CD4-positive, alpha-beta T cell treated with Interleukin-15 for 4 hours (primary cell): Measurements from ENCODE around the gene DCTN3.

Source experiments
- DNase-seq: peaks from one replicate; pipeline ENCODE4 v3.0.0-alpha.2; 2020; ENCODE audit warnings: low spot score

The DCTN3 gene

DNA sequence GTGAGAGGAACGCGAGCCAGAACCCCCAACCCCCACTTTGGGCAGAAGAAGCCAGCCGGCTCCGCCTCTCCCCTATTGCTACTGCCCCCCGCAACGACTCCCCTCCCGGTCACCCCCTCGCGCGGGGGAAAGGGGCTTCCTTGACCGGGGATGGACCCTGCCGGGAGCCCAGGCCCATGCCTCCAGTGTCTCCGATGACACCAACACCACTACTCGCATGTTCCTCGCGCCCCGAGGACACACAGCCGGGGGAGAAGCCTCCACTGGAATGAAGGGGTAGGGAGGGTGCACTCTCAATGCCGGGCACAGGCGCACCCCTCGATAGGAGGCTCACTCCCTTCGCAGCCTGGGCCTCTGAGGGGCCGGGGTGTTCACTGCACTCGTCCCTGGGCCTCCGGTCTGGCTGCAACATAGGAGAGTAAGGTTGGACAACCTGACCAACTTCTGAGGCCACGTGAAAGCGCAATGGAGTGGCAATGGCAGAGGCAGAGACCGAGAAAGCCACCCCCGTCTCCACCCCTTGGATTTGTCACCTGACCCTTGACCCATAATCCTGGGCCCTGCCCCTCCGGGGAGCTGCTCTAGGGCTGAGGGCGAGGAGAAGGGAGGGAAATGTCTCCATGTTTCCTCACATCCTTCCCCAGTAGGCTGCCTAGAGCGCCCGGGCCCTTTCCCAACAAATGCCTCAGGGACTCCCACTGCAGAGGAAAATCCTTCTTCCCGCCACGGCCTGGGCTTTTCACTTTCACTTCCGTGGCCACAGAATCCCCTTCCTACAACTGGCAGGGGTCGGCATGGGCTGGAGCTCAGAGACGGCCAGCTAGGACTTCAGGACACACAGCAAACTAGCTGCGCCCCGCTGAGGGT is 29.7 kb downstream of the DCTN3 start:
- no peak for DNase-seq

DNA sequence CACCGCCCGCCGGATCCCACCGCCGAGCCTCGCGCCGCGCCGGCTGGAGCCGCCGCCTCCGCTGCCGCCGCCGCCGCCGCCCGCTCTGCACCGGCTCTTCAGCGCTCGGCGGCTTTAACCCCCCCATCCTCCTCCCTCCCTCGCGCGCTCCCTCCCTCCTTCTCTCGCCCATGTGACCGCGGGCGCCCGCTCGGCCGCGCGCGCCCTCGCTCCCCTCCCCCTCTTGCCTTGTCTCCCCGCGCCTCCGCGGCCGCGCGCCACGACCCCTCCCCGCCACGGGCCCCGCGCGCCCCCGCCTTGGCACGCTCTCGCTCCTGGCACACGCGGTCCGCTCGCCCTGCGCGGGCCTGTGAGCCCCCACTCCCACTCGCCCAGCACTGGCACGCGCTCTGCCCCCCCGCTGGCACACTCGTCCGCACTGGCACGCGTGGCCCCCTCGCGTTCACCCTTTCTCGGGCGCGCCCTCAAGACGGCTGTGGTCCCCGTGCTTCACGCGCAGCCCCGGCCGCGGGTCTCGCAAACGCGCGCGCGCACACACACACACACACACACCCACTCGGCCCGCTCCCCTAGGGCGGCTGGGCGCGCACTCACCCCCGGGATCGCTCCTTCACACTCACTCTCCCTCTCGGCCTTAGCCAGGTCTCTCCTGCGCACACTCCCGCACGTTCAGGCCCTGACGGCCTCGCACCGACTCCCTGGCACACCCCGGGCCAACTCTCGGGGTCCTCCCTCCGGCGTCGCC is 30.5 kb downstream of the DCTN3 start, which contains the start of gene CNTFR:
TSS of gene CNTFR (minus strand) at position 89 of the 745 bp plus-strand sequence. CDS start 20,743 bp downstream, outside the sequence.
- no peak for DNase-seq

DNA sequence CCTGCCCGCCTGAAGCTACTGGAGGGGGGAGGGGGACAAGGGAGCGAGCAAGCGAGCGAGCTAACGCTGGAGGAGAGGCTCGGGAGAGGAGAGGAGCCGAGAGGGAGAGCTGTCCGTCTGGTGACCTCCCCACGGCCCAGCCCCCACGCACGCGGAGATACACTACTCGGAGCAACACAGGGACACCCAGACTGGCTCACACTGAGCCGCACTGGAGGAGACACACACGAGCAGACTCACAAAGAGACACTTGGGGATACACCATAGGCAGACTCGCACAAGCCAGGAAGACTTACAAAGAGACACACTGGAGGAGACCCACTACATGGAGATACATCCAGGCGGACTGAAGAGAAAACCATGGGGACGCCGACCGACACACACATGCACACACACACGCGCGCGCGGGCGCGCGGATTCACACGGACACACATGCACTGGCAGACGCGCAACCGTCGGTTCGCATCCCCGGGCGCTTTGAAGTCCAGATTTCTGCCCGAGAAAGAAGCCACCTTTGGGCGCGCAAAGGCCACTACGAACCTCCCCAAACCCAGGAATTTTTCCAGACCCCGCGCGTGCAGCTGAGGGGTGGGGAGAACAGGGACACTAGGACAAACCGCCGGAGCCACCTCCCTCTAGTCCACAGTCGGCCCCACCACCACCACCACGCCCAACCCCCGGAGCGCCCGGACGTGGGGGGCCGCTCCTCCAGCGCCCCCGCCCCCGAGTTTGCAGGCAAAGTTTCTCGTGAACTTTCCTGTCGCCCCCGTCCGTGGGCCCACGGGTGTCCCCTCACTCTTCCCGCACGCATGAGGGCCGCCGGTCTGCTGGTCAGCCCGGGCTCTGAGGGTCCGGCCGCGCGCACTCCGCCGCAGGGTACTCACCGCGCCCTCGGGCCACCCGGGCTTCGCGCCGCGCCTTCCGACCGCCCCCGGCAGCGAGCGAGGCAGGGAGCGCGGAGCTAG is 31.3 kb downstream of the DCTN3 start:
- no peak for DNase-seq

DNA sequence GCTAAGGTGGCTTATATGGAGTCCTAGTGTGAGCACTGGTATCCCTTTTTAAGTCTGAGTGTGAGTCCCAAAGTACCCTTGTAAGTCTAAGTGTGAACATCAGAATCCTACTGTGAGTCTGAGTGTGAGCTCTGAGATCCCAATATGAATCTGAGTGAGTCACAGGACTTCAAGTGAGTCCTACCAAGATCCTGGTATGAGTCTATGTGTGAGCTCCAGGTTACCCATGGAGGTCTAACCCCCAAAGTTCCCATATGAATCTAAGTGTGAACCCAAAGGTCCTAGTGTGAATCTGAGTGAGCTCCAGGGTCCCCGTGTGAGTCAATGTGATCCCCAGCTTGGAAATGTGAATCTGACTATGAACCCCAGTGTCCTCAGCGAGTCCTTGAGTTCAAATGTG is 33.0 kb downstream of the DCTN3 start:
- DNase-seq: no peak

DNA sequence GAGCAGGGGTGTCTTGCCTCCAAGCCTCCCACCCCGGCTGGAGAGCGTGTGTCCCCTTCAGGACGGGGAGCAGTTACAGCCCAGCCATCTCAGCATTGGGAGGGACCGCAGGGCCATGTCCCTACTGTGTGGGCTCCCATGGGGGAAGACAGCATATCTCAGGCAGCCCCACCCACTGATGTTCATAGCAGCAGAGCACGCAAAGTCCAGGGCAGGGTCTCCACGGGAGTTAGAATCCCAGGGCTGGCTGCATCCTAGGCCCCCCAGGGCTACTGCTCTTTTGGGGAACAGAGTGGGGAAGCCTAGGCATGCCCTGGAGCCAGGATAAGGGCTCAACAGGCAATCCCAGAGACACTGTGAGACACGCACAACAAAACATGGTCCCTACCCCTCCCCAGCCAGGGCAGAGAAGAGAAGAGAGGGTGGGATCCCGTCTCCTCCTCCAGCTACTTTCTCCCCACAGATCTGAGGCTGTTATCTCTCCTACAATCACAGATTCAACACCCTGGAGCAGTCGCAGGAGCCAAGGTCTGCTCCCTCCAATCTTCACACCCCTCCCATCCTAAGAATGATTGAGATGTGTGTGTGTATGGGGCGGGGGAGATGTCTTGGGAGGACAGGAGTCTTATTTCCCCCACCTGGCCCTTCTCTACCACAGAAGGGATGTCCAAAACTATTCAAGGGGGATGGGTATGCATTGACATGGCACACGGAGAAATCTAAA is 34.2 kb downstream of the DCTN3 start:
- DNase-seq: no peak

DNA sequence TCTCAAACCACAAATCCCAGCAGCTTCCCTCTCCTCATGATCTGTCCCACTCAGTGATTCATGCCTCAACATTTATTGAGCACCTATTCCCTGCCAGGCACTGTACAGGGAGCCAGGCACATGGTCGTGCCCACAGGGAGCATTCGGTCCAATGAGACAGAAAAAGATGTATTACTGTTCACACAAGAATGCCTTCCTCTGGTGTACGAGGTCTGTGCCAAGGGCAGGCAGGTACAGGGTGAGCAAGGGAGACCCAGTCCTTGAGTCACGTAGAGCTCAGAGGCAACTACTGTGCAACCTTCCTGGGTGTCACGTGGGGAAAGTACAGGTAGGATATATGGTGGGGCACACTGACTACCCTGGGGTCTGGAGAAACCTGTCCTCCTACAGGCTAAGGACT is 35.3 kb downstream of the DCTN3 start:
- no peak for DNase-seq

DNA sequence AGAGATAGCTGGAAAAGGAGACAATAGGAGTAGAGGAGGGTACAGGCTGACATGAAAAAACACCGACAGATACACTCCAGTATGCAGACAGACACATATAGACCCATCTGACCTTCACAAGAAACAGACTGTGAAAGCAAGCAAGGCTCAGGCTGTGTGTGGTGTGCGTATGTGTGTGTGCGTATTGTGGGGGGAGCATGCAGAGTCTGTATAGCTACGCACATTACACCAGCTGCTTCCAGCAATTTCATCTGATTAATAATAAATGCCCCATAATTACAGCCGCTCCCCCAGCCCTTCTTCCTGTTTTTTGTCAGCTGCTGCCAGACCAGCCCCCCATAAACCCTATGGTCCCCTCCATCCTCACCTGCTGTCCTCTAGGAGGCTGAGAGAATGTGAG is 37.5 kb downstream of the DCTN3 start:
- DNase-seq: no peak

DNA sequence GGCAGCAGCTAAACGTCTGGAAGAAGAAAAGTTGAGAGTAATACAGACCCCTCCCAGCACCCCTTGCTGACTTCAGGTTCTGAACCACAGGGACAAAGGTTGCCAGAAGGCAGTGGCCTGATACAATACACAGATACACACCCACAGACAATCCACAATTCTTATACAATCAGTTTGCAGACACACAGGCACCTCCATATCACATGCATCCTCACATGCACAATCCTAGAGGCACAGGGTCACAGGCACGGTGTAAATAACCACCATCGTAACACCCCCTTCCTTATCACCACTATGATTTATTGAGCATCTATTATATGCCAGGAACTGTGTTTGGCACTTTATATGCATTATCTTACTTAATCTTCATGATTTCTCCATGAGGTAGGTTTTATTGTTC is 39.0 kb downstream of the DCTN3 start:
- DNase-seq: no peak

DNA sequence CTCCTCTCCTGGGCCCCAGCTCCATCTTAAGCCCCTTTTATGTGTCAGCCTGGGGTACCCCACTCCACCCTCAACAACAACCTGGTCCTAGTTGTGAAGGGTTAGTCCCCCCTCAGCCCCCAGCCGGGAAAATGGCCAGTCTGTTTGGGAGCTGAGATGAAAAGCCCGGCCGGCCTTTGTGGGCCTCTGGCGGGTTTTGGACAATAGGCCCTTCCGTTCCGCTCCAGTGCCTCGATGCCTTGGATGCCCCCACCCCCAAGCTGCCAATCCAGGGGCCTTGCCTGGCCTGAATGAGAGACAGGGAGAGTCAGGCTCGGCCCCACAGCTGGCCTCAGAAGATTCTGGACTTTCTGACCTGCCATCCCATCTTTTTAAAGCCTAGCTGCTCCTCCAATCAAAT is 39.9 kb downstream of the DCTN3 start:
- DNase-seq: no peak

DNA sequence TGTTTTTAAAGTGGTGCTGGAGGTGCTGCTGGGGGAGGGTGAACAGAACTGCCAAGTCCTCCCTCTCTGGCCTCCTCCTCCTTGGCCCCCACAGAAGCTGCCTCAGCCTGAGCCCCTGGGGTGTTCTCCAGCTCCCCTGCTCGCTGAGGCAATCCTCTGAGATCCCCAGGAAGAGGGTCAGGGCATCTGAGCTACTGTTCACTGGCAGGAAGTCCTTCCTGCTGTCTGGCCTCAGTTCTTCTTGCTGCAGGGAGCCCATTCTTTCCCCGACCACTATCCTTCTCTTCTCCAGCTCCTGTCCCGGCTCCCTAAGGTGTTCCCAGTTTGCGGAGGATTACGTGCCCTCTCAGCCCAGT is 40.5 kb downstream of the DCTN3 start:
- no peak for DNase-seq

DNA sequence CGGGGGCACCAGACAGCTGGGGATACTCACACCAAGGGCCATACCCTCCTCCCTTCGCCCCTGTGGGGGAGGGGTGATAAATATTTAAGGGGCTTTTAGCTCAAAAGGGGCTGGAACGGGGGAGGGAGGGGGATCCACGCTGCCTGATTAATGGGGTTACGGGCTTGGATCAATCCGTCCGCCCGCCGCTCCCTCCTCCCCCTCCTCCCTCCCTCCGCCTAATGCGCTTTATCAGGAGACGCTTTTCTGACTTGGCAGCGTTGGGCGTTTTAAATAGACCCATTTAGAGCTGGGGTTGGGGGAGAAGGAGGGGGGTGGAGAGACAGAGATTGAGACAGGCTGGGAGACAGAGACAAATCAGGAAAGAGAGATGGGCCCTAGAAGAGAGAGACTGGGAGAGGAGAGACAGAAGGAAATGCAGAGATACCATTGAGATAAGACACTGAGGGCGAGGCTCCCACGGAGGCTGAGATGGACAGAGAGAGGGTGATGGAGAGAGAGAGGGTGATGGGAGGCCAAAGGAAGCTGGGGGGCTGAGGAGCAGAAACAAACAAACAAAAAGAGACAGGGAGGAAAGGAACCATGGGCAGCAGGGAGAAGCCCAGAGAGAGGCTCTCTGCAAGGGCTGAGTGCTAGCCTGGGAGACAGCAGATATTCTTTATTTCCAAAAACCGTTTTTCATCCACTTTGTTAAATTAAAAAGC is 41.0 kb downstream of the DCTN3 start:
- no peak for DNase-seq

DNA sequence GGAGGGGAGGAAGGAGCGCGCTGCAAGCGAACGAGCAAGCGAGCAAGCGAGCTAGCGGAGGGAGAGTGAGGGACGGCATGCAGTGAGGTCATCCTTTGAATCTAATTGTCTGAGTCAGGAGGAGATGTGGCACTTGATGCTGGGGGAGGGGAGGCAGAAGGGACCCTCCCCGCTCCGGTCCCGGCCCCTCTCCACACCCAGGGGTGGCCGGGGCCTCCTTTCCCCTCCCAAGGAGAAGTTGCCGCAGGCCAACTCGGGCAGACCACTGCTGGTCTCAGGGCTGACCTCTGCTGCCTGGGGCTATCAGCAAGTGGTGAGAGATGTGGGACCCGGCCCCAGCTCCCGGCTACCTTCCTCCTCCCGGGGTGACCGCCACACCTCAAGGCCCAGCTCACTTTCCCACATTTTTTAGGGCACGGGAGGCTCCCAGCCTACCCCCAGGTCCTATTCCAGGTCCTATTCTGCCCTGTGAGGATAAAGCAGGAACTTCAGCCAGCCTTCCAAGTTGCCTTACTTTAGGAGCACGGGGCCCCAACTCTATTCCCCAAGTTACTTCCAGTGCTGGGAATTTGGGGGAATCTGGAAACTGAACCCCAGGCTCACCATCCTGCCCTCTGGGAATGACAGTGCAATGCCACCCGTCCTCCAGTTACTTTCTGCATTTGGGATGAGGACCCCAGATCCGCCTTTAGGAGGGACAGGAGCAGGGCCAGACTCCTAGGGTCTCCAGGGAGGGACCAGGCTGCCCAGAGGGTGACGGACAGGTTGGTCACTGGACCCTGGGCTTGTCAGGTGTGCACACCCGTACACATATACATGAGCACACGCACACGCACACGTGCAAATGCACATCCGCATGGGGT is 41.8 kb downstream of the DCTN3 start:
- DNase-seq: no peak

DNA sequence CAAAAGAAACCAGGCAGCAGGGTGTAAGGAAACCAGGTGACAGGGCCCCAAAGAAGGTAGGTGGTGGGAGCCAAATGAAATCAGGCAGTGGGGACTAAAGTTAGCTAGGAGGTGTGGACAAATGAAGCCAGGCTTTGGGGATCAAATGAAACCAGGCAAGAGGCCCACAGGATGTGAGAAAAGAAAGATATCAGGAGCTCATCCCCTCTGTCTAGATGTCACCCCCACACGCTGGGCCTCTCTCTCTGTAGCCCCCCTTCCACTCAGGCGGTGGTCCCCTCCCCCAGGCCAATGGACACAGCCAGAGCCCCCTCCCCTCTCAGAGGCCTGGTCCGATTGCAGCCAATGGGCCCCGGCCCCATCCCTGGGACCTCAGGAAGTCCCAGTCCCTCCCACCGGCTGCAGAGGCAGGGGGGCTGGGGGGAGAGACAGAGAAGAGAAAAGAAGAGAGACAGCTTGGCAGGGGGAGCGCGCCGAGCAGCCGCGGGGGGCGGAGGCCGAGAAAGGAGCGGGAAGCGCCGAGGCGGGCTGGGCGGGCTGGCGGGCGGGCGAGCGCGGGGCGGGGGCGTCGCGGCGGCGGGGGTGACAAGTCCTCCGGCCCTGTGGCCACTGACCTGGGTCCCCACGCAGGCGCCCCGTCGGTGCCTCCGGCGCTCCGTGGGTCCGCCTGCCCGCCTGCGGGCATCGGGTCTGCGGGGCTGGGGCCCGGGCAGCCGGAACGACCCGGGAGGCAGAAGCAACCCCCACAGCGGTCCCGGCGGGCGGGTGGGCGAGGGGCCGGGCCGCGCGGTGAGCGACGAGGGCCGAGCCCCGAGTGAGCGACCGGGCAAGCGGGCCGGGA is 42.7 kb downstream of the DCTN3 start:
- DNase-seq: no peak

DNA sequence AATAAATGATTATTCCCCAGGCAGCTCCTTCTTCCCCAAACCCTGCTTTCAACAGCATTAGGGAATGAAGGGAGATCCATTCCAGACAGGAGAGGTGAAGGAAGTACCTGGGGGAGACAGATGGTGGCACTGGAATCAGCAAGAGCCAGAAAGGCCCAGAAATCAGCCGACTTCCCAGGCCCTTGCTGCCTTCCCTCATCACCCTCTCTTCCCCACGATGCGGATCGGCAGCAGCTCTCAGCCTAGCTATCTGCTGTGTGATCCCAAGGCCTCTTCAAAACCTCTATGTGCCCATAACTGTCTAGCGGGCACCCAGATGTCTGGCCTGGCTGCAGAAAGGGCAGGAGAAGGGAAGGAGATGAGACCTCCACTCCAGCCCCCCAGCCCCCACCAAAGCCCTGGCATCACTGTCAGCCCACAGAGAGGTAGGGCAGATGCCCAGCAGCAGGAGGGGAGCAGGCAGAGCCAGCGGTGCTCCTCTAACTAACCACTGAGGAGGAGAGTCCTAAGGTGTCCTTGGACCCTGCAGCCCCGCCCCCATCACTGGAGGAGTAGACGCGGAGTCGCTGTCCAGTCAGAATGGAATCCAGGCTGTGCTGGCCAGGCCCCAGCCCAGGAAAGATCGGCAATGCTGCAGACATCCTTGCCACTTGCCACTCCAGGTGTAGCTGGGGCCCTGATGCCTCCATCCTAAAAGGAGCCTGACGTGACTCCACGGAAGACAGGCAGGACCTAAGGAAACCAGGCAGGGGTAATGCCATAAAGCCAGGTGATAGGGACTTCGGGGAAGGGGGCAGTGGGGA is 43.5 kb downstream of the DCTN3 start:
- DNase-seq: no peak

DNA sequence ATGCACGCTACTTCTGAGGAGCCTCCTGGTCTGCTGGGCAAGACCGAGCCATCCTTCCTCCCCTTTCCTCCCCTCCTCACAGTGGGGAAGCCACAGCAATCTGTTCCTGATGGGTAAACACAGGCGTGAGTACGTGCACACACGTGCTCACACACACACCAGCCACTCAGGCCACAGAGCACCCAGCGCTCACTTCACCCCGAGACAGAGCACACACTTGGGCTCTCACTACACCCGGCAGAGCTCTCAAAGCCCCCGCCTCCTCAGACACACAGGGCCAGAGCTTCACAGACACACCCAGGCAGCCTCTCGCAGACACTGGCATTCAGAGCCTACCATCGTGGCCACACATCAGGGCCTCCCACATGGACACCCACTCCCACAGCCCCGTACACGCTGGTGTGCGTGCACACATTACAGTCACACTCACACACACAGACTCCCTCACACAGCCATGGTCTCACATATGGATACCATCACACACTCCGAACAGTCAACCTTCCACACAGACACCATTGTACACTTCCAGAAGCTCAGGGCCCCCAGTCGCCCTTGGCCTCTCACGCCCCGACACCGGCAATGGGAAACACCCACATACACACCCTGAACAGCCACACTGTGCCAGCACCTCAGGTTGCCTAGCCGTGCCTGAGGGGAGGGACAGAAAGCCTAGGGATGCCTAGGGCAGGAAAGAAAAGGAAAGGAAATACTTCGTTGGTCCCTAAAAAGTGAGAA is 44.3 kb downstream of the DCTN3 start:
- DNase-seq: no peak

DNA sequence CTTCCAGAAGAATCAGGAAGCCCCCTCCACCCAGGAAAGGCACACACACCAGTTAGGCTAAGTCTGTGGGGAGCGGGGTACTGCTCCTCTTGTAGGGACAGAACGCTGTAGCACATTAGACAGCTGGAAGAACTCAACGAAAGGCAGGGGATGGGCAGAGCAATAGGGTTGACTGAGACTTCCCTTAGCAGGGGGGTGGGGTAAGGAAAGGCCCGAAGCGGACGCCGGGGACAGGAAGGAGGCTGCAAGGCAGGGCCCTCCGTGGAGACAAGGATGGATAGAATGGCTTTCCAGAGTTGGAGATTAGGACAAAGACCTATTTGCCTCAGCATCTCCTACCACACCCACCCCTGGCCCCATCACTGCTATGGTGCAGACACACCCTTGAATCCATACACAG is 45.1 kb downstream of the DCTN3 start:
- no peak for DNase-seq

DNA sequence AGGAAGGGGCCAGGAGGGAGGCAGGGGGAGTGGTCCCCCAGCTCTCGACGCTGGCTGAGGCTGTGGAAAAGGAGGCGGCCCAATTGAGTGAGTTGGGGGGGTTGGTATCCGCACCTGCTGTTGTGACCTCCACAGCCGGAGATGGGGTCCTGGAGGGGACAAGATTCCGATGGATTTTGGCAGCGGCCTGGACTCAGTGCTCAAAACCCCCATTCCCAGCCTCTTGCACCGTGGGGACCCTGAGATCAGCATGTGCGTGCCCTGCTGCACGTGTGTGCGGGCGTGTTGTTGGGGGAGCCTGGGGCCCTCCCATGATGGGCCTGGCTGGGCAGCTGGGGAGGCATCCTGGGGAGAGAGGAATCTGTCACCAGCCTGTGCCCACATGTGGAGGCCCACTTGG is 45.7 kb downstream of the DCTN3 start:
- DNase-seq: no peak
